Heart left ventricle (tissue), 13 donors: ENCODE results near the gene SULT1C4.

Source experiments
- CTCF ChIP-seq, 12 donors: fragments of 200-600 bp; sonication (generic) in 4 of 12; IDR thresholded peaks; one replicate each; pipeline versions ENCODE4 v1.5.0 to v1.8.0; 2018 to 2022; ENCODE audit warnings: antibody characterized with exemption in 12 of 12, mild to moderate bottlenecking in 5 of 12
- POLR2A ChIP-seq, 2 donors: fragments of 450-650 bp; IDR thresholded peaks; one replicate each; pipeline ENCODE4 v1.6.1; 2017; ENCODE audit warnings: antibody characterized with exemption in 2 of 2, mild to moderate bottlenecking in 2 of 2, moderate library complexity in 2 of 2
- donor health status: ischemic (EF 13 %, LVEDD 7.1; RV severe dilation, severe dysfunction).
- donor health status: DM: no; HTN: yes; CAD: no.
- donor health status: DM: no; HTN: no; CAD: no.
- donor health status: ischemic (EF 25% LVEDD 6.9; RV normal size, moderate dysfunction).
- donor health status: ischemic (EF 25% LVEDD 5.7; RV mildly dilated, moderate dysfunction).
- donor health status: ischemic (EF 35%, LVEDD 5.7; RV mildly dilated, moderate dysfunction).
- donor health status: nonischemic (EF 11% LVEDD 7.7; RV severe dilation, severe dysfunction).
- donor health status: DM: yes; HTN: yes; CAD: no.
- donor health status: PGD.
- donor health status: ischemic (EF 29% LVEDD 5.4; RV normal size, mild dysfunction).
- donor health status: nonischemic (EF 23%, LVEDD 6.1; RV moderate dilation, normal function).

DNA sequence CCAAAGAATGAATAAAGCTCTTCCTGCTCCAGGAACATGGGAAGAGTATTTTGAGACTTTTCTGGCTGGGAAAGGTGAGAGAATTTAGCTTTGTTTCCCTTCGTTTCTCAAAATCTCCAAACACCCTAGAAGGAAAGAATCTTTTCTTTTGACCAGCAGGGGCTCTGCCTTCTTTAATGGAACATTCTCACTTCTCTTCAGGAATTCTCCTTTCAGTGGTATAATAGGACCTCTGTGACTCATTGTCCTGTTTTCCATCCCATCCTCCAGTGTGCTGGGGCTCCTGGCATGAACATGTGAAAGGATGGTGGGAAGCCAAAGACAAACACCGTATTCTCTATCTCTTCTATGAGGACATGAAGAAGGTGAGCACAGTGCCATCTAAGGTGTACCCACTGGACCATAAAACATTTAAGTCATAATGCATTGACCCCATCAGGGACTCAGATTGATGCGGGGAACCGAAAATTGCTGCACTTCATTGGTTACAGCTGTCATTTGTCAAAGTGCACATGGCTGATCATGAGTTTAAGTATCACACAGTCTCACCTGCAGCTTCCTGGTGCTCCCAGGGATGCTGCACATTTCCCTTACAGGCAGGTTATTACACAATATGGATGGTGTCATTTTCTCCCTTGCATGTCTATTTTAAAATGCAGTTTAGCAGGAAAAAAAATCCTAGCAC, 5.5 kb downstream of the SULT1C4 start:
- TF ChIP-seq CTCF (IDR thresholded peaks at IDR 0.05) (no peak), POLR2A (IDR thresholded peaks at IDR 0.05) (no peak)
